Right lobe of liver (tissue), 6 donors: ENCODE results near the gene ATL1. TPM values are rescaled to one million over a fixed set of nuclear protein-coding genes. Genes with fewer than 3 reads are reported as not detected.

Experiments used
- ATAC-seq, 4 donors: fragments of 200-7000 bp; cut with Tn5 transposase; one replicate each; pipeline ENCODE4 v1.9.1; 2020; ENCODE audit warnings: mild to moderate bottlenecking in 4 of 4, moderate library complexity in 4 of 4
- DNase-seq, 3 donors: peaks; one replicate each; pipeline ENCODE4 v3.0.0-alpha.2; 2020
- H3K27ac ChIP-seq, 3 donors: fragments of 200-600 bp; one replicate each; pipeline ENCODE4 v1.8.0; 2022
- H3K27me3 ChIP-seq, 2 donors: fragments of 200-600 bp; one replicate each; pipeline ENCODE4 v1.8.0; 2022
- H3K36me3 ChIP-seq, 4 donors: fragments of 200-600 bp; sonication (generic) in 1 of 4; one replicate each; pipeline versions ENCODE4 v1.5.1 to v1.8.0; 2017 to 2022; ENCODE audit warnings: control low read depth in 1 of 4
- H3K4me1 ChIP-seq, 4 donors: fragments of 200-600 bp; sonication (generic) in 1 of 4; one replicate each; pipeline versions ENCODE4 v1.5.1 to v1.8.0; 2017 to 2022; ENCODE audit warnings: control low read depth in 1 of 4
- H3K4me3 ChIP-seq, 3 donors: fragments of 200-600 bp; one replicate each; pipeline ENCODE4 v1.8.0; 2022
- H3K9me3 ChIP-seq, 4 donors: fragments of 200-600 bp; sonication (generic) in 1 of 4; one replicate each; pipeline versions ENCODE4 v1.5.1 to v1.8.0; 2017 to 2022; ENCODE audit warnings: control low read depth in 1 of 4
- POLR2A ChIP-seq: fragments of 450-650 bp; IDR thresholded peaks from one replicate; pipeline ENCODE4 v1.6.1; 2017; ENCODE audit warnings: antibody characterized with exemption, mild to moderate bottlenecking
- WGBS: methylation state at CpG from one replicate; pipeline ENCODE4 v1.1.6; 2018; ENCODE audit warnings: low coverage, low lambda C conversion rate; ENCODE audit not compliant: insufficient coverage; ENCODE audit errors: missing lambda C conversion rate; 5-methylcytosine and 5-hydroxymethylcytosine counted together
- intact Hi-C, 2 donors: fragments of 100-400 bp; cut with DNase I; formaldehyde crosslinking; loops; one replicate each; pipeline versions ENCODE4 v1.11.2 to v1.14.1; 2022
- total RNA-seq, 6 experiments: library from RNA; depleted of rRNA in 2 of 6; stranded (reverse); fragments of >200 nt in 2 of 6; fragmentation: NEBNext Ultra II Directional in 3 of 6; extraction: Animal tissue kit (Norgen Biotek cat#: 25700) in 3 of 6; gene quantifications; one replicate each; pipeline versions ENCODE4 v1.1.0 to v1.2.4, GENCODE V29; 2016 to 2023
- TF ChIP-seq, protein P1 (sequence below), 4 donors: fragments of 200-600 bp in 3 of 4; fragments of 450-650 bp in 1 of 4; IDR thresholded peaks; one replicate each; pipeline versions ENCODE4 v1.5.1 to v1.8.0; 2016 to 2022; ENCODE audit warnings: antibody characterized with exemption in 4 of 4, mild to moderate bottlenecking in 2 of 4
- donor health status: DM: no; HTN: yes; CAD: no.
- donor health status: DM: no; HTN: no; CAD: no.
- donor health status: DM: no; HTN: no; CAD: no.
- donor health status: DM: no; HTN: yes; CAD: no.
- donor health status: DM: no; HTN: yes; CAD: no.

ATL1 gene
- total RNA-seq, 6 experiments from 2014 or later: 0.18 to 0.47 (median 0.27) TPM; not detected in 1

DNA sequence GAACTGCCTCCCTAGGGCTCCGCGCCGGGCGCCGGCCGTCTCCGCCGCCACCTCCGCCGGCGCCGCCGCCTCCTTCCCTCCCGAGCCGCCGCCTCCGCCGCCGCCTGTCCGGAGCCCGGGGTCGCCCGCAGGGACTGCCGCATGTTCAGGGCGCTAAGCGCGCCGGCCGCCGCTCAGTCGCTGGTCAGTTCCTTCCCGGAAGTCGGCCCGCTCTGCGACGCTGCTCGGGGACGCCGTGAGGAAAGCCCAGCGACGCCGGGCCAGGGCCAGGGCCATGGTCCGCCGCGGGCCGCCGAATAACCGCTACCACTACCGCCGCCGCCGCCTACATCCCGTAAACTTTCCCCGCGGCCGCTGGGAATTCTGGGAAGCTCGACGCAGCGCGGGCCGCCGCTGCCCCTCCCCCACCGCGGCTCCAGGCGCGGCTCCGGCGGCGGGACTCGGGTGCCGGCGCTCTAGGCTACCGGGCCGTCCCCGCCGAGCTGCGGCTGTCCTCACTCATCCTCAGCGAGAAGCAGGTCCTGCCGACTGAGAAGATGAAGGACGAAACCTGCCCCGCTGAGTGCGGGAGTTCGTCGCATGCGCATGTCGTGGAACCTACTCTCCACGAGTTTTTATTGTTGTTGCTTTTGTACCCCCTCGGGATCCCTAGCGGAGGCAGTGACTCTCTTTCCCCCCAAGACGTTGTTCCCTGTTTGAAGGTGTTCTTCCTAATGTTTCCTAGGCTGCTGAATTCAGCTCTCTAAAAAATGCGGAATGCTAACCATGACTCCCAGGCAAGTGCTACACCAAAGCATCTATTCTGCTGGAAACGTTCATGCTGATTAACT is 108.3 kb downstream of the ATL1 start, which contains the start of gene SAV1:
SAV1 (minus strand) TSS at position 311 of the 830 bp plus-strand sequence. CDS start 339 bp downstream, outside the sequence.
- TF ChIP-seq POLR2A: peak; percentile 96
- TF ChIP-seq, protein P1, sequence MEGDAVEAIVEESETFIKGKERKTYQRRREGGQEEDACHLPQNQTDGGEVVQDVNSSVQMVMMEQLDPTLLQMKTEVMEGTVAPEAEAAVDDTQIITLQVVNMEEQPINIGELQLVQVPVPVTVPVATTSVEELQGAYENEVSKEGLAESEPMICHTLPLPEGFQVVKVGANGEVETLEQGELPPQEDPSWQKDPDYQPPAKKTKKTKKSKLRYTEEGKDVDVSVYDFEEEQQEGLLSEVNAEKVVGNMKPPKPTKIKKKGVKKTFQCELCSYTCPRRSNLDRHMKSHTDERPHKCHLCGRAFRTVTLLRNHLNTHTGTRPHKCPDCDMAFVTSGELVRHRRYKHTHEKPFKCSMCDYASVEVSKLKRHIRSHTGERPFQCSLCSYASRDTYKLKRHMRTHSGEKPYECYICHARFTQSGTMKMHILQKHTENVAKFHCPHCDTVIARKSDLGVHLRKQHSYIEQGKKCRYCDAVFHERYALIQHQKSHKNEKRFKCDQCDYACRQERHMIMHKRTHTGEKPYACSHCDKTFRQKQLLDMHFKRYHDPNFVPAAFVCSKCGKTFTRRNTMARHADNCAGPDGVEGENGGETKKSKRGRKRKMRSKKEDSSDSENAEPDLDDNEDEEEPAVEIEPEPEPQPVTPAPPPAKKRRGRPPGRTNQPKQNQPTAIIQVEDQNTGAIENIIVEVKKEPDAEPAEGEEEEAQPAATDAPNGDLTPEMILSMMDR (IDR thresholded peaks at IDR 0.05): no peak
- peak; percentile 88 to 95 (median 94) for ATAC-seq
- DNase-seq: peak; percentile 83 to 89 (median 88)
- WGBS: 0% methylated on average over 29 of the region's 92 CpGs
- no peaks in the 10 kb centered on the region for H3K27me3 ChIP-seq
- H3K36me3 ChIP-seq: peaks cover 0 to 6% (median 0%) of the 10 kb centered on the region in 4 donors
- H3K4me1 ChIP-seq: peaks cover 0 to 15% (median 2%) of the 10 kb centered on the region in 4 donors
- no peaks in the 10 kb centered on the region for H3K9me3 ChIP-seq
- intact Hi-C loops: no loop called here
- peak within 1 kb of the TSS; percentile 86 to 97 (median 88) for H3K27ac ChIP-seq
- peak within 1 kb of the TSS; percentile 63 to 86 (median 78) for H3K4me3 ChIP-seq

DNA sequence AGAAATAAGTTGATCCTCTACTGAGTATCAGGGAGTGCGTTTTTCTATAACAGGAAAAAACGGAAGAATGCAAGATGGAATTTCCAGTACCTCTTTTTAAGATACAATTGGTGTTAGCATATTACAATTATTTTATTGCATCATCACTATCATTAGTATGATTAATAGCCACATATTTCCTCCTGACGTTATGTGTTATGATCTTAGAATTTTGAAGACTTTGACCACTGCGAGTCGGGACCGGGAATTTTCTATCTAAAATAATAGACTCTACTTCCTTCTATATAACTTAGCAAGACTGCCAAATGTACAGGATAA is 108.8 kb downstream of the ATL1 start:
- TF ChIP-seq, protein P1 (IDR thresholded peaks at IDR 0.05): no peak
- TF ChIP-seq POLR2A: no peak
- intact Hi-C loops: no loop called here
- H3K9me3 ChIP-seq: no peaks in the 10 kb centered on the region
- H3K27me3 ChIP-seq: no peaks in the 10 kb centered on the region
- ATAC-seq (no peak), DNase-seq (no peak)
- peak overlapping the region; percentile 86 to 97 (median 88) for H3K27ac ChIP-seq
- 21% methylated on average over 6 of the region's 6 CpGs for WGBS
- peaks cover 0 to 15% (median 2%) of the 10 kb centered on the region in 4 donors for H3K4me1 ChIP-seq
- peaks cover 0 to 6% (median 0%) of the 10 kb centered on the region in 4 donors for H3K36me3 ChIP-seq
- peak overlapping the region; percentile 63 to 86 (median 78) for H3K4me3 ChIP-seq

DNA sequence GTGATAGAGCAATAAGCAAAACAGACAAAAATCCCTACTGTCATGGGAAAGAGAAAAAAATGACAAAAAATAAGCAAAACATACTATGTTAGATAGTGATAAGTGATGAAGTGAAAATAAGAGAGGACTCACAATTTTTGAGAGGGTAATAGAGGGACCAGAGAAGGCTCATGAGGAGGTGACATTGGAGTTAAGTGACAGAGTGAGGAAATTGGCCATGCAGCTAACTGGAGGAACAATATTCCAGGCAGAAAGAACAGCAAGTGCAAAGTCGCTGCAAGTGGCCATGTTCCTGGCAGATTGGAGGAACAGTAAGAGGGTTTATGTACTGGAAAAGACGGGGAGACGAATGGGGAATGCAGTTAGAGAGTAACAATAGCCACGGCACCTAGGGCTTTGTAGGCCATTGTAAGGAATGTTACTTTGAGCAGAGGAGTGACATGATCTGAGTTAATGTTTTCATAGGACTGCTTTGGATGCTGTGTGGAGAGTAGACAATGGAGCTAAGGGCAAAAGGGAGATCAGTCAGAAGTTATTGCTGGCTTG is 109.6 kb downstream of the ATL1 start:
- DNase-seq (no peak), ATAC-seq (no peak)
- Histone ChIP-seq H3K4me3 (no peak overlapping the region), H3K9me3 (no peaks in the 10 kb centered on the region), H3K36me3 (peaks cover 0 to 3% (median 0%) of the 10 kb centered on the region in 4 donors), H3K27ac (no peak overlapping the region), H3K4me1 (peaks cover 0 to 15% (median 2%) of the 10 kb centered on the region in 4 donors), H3K27me3 (no peaks in the 10 kb centered on the region)
- intact Hi-C loops: no loop called here
- 92% methylated on average over 4 of the region's 4 CpGs for WGBS
- TF ChIP-seq, protein P1 (IDR thresholded peaks at IDR 0.05): no peak
- no peak for TF ChIP-seq POLR2A

DNA sequence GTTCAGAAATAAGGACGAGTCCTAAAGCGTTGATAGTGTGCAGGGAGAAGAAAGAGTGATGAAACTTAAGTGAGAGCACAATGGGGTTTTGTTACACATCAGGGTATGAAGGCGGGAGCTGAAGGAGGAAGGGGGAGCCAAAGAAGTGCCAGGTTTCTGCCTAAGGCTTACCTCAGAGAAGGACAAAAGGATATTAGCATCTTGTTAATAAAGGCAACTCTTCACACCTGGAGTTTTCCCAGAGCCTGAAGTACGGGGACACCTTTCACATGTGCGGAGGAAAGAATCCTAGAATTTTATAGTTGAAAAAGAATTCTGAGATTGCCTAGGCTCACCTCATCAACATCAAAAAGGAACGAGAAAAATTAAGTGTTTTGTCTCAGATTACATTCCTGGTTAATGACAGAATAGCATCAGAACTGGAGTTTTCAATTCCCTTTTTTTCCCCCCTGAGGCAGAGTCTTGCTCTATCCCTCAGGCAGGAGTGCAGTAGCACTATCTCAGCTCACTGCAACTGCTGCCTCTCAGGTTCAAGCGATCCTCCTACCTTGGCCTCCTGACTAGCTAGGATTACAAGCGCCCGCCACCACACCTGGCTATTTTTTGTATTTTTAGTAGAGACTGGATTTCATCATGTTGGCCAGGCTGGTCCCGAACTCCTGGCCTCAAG is 110.4 kb downstream of the ATL1 start:
- Histone ChIP-seq H3K4me3 (no peak overlapping the region), H3K27ac (no peak overlapping the region), H3K4me1 (peaks cover 0 to 15% (median 2%) of the 10 kb centered on the region in 4 donors), H3K27me3 (no peaks in the 10 kb centered on the region), H3K9me3 (no peaks in the 10 kb centered on the region), H3K36me3 (no peaks in the 10 kb centered on the region)
- DNase-seq (no peak), ATAC-seq (no peak)
- no peak for TF ChIP-seq POLR2A
- TF ChIP-seq, protein P1 (IDR thresholded peaks at IDR 0.05): no peak
- intact Hi-C loops: no loop called here
- 83% methylated on average over 8 of the region's 10 CpGs for WGBS
